ENCODE data around the gene AKT1S1.

The AKT1S1 gene

GRCh38 chr19:49853852-49854377, 23.2 kb downstream of the AKT1S1 start:
- no peak for DNase-seq (ENCODE audit: low read depth)

- no peak for DNase-seq (ENCODE audit: low read depth)
Observed at GRCh38 chr19:49852631-49853126, 24.5 kb downstream of the AKT1S1 start.

GRCh38 chr19:49851456-49852259, 25.5 kb downstream of the AKT1S1 start:
- DNase-seq (ENCODE audit: low read depth) = no peak

- DNase-seq (ENCODE audit: low read depth) = peak; percentile 81
Observed at GRCh38 chr19:49850487-49851342, 26.4 kb downstream of the AKT1S1 start, which contains the start of gene PTOV1. TSS of gene PTOV1 (plus strand) at chr19:49851159.

DNA sequence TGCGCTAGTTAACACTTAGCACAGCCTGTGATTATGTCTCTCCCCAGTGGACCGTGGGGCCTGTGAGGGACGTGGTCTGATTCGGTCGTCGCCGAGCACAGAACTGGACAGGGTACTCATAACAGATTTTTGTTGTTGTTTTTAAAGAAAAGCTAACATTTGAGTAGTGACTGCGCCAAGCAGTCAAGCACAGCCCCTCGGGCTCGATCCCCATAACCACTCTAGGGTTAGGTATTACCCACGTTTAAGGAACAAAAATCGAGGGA, 27.0 kb downstream of the AKT1S1 start:
- no peak for DNase-seq (ENCODE audit: low read depth)

DNA sequence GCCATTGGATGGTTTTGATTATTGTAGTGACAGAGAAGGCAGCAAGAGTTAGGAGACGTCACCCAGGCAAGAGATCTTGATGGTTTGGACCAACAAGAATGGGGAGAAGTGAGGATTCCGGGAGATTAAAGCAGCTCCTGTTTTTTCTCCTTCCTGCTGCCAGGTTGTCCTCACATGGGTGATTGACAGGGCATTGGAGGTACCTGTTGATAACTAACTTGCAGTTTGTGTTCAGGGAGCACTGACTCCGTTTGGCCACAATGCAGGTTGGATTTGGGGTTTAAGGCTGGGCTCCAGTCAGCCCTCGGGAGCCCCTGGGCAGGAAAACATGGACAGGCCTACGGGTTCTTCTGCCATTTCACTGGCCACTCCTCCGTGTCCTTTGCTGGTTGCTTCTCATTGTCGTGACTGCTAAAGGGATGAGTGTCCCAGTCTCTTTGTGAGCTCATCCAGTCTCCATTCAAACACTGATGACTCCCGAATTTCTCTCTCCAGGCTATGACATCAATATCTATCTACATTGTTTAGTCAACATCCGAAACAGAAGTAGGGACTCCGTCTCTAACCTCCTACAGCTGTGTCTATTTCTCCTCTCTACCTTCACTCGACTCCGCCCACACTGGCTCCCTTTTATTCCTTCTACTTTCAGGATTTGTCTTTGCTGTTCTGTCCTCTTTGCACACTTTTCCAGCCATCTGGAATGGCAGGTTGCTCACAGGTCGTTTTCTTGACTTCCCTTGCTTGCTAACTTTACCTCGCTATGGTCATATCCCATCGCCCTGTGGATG, 27.5 kb downstream of the AKT1S1 start:
- no peak for DNase-seq (ENCODE audit: low read depth)

DNA sequence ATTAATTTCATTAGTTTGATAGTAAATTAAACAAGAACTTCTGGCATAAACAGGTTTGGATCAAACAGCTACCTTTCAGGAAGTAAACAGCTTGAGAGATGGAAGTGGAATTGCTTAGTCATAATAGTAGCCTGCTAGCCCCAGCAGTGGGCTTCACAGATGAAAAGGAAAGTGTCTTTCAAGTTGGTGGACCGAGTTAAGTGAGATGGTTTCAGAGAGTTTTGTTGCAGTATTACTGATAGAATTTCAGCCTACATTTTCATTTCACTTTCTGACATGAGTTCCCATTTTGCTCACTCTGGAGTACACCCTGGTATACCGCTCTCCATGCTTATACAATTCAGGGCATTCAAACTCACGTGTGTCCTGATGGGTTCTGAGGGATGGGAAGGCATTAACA, 28.2 kb downstream of the AKT1S1 start:
- DNase-seq (ENCODE audit: low read depth) = no peak

DNA sequence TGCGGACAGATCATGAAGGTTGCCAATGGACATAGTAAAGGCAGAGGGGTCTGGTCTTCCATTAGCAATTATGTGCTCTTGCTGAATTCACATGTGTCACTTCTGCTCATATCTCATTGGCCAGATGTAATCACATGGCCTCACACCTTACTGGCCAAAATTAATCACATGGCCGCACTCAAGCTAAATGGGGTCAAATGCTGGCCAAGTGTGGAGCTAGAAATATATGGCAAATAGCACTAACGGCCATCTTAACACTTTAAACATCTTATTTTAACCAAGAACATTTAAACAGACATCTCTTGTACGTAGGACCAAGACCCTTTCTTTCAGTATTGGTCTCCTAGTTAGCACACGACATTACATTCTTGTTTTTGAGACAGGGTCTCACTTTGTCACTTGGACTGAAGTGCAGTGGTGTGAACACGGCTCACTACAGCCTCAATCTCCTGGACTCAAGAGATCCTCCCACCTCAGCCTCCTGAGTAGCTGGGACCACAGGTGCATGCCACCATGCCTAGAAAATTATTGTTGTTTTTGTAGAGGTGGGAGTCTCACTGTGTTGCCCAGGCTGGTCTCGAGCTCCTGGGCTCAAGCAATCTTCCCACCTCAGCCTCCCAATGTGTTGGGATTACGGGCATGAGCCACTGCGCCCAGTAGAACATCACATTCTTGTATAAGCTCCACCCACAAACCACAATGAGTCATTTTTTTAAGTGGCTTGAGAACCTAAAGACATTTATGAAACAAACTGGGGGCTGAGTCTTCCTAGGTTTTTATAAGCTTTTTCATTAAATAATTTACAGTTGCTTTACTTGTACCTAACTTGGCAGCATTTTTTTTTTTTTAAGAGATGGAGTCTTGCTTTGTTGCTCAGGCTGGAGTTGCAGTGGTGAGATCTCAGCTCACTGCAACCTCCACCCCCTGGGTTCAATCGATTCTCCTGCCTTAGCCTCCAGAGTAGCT, 29.1 kb downstream of the AKT1S1 start:
- DNase-seq (ENCODE audit: low read depth) = no peak

DNA sequence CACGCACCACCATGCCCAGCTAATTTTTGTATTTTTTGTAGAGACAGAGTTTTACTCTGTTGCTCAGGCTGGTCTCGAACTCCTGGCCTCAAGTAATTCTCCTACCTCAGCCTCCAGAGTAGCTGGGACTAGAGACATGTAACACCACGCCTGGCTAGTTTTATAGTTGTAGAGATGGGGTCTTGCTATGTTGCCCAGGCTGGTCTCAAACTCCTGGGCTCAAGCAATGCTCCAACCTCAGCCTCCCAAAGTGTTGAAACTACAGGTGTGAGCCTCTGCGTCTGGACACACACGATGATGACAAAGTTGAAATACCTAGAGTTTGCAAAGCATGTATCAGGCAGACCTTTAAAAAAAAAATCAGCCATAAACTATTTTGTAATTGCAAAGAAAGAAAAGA, 30.7 kb downstream of the AKT1S1 start:
- no peak for DNase-seq (ENCODE audit: low read depth)

DNA sequence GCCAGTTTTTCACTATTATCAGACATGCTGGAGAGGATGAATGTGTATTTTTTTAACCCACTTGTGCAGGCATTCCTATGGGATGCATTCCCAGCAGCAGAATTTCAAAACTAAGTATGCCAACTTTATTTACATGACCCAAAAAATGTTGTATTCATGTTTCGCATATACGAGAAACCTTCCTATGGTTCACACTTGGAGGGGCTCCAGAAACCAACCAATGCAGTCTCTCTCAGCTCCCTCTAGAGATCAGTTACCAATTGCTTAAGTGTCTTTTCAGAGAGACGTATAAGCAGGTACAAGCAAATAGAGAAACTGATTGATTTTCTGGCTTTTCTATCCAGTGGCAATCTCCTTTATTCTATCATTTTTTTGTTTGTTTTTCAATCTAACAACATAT, 31.7 kb downstream of the AKT1S1 start:
- DNase-seq (ENCODE audit: low read depth) = no peak

- DNase-seq (ENCODE audit: low read depth) = no peak
Observed at GRCh38 chr19:49844138-49845095, 32.7 kb downstream of the AKT1S1 start.

DNA sequence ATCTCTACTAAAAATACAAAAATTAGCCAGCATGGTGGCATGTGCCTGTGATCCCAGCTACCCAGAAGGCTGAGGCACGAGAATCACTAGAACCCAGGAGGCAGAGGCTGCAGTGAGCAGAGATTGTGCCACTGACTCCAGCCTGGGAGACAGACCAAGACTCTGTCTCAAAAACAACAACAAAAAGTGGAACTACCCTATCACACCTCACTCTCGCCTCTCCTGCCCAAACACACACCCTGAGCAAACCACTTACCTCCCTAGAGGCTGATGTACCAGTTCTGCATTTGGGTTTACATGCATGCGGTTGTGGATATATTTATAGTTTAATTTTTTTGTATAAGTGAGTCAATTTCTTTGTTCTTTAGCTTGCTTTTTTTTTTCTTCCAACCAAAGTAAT, 33.9 kb downstream of the AKT1S1 start:
- no peak for DNase-seq (ENCODE audit: low read depth)

DNA sequence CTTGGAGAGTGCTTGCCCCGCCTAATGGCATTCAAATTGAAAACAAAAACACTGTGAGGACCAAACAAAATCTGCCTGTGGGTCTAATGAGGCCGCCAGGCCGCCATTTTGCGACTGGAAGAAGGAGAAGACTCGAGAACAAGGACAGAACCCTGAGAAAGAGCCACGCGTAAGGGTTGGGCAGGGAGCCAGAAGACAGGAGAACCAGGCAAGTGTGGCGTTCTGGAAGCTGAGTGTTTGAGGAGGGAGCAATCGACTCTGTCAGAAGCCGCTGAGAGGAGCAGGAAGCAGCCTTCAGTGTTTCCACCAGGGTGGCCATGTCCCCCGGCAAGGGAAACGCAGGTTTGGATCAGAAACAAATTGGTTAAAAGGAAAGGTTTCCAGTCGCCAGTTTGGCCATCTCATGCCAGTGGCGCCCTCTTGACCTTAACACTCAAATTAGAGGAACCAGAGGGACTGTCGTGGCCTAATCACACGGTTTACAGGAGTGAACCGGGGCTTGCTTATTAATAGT, 36.4 kb downstream of the AKT1S1 start:
- no peak for DNase-seq (ENCODE audit: low read depth)

DNA sequence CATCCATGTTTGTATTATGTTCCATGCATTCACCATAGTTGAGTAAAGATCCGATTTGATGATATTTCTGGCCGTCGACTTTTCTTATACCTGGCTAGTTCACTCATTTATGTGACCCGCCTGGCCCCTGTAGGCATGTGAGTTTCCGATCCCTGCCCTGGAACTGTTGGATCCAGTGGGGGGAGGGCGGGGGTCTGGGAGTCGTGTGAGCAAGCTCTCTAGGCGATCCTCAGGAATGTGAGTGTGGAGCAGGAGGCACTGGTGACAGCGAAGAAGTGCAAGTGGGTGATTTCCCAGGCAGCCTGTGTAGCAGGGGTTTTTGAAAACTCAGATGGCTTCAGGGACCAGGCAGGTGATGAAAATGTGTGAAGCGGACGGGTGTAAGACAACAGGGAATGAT, 36.8 kb downstream of the AKT1S1 start:
- DNase-seq (ENCODE audit: low read depth) = no peak

DNA sequence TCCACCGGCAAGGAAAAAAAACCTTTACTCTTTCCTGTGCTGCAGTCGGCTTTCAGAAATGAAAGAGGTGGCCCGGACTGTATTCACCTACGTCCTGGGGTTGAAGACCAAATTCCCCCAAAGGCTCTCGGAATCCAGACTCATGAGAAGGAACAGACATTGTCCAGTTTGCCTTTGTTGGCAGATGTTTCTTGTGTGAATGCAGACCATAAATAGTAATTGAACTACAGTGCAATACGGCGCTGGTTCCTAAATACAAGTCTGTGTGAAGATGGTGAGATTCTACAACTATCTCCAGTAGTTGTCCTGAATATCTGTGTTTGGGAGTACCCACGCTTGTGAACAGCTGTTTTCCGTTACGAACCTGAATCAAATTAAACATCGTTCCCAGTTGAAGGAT, 37.4 kb downstream of the AKT1S1 start:
- no peak for DNase-seq (ENCODE audit: low read depth)

DNA sequence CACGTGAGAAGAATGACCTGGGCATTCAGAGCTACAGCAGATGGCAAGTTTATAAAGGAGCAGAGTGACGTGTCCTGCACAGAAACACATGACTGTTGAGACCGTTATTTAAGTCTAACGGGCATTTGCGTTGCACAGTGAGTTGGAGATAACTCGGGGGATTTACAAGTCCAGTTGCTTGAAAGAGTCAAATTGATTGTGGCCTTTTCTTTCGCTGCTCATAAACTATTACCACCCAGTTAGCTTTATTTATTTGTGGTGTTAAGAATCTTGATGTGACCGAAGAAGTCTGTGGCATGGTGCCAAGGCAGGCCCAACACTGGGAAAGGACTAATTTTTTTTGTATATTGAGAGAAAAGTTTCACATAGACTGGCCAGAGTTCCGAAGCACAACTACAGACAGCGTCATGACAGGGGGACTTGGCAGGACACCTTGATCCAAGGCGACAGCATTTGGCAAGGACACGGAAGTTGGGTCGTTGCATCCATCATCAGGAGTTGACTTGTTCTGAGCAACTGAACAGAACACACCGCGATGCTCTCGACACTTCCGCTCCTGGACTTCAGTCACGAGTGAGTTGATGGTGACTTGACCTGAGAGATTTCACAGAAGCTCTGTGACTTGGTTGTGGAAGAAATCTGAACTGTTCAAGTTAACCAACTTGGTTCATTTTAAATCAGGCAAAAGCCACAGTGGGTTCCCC, 38.1 kb downstream of the AKT1S1 start:
- DNase-seq (ENCODE audit: low read depth) = no peak

DNA sequence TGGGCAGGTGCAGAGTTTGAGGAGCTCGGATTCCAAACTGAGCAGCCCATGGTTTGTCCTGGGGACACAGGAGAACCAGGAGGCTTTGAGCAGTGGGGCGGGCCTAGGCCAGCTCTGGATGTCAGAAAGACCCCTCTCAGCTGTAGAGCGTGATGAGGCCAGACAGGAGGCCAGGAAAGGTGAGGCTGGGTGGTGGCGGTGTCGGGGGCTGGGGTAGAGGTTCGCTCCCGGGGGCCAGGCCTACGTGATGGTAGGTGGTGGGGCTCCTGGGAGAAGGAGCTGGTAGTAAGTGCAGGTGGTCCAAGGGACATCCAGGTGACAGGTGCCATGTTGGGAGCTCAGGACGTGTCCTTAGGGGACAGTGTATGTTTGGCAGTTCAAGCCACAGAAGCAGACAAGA, 39.7 kb downstream of the AKT1S1 start:
- DNase-seq (ENCODE audit: low read depth) = no peak

DNA sequence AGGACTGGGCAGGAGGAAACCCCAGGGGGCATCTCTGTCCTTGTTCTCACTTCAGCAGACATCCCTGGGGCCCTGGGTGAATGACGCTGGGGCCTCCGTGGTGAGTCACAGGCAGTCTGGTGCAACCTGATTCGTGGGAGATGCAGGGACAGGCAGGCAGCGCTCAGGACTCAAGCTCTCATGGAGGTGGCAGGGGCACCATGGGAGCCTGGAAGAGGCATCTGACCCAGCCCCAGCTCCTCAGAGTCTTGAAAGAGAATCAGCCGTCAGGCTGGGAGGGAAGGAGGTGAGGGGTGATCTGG, 40.2 kb downstream of the AKT1S1 start:
- no peak for DNase-seq (ENCODE audit: low read depth)

Measured in activated T-helper 9 cell treated with anti-CD3 and anti-CD28 coated beads, Interleukin-2, amount 50 U/mL, for 16 hours (primary cell).